OCI-LY1 (cell line): ENCODE results near the gene GPATCH3.
"Not testable (repeated sequence)": the region's sequence is repeated elsewhere in the genome, so short reads cannot be mapped to it uniquely, and the experiment has no call there.

Experiments
- H2AFZ ChIP-seq: fragments of 200-600 bp; sonication (generic), shearing (Covaris generic); 2 replicates; pipeline ENCODE4 v1.6.0; 2014; ENCODE audit warnings: antibody characterized with exemption, mild to moderate bottlenecking, low read length
- H3F3A ChIP-seq: fragments of 200-600 bp; sonication (generic), shearing (Covaris generic); 2 replicates; pipeline ENCODE4 v1.6.0; 2014; ENCODE audit warnings: mild to moderate bottlenecking, antibody characterized with exemption, low read length, moderate library complexity; ENCODE audit not compliant: insufficient read depth
- H3K27ac ChIP-seq: fragments of 200-600 bp; sonication (generic); 2 replicates; pipeline ENCODE4 v1.5.1; 2014; ENCODE audit warnings: low read length, mixed run types, mild to moderate bottlenecking, low read depth; ENCODE audit not compliant: poor library complexity, severe bottlenecking
- H3K27me3 ChIP-seq: fragments of 200-600 bp; sonication (generic); 2 replicates; pipeline ENCODE4 v1.6.0; 2014; ENCODE audit warnings: antibody characterized with exemption, mild to moderate bottlenecking, low read length, moderate library complexity; ENCODE audit not compliant: insufficient read depth
- H3K36me3 ChIP-seq: fragments of 200-600 bp; sonication (generic); 2 replicates; pipeline ENCODE4 v1.6.1; 2014; ENCODE audit warnings: mild to moderate bottlenecking, antibody characterized with exemption, low read length, moderate library complexity, mixed read lengths; ENCODE audit not compliant: insufficient read depth
- H3K4me1 ChIP-seq: fragments of 200-600 bp; sonication (generic); 2 replicates; pipeline ENCODE4 v1.5.1; 2014; ENCODE audit warnings: mild to moderate bottlenecking, low read length, moderate library complexity; ENCODE audit not compliant: insufficient read depth, severe bottlenecking
- H3K4me2 ChIP-seq: fragments of 200-600 bp; sonication (generic), shearing (Covaris generic); 2 replicates; pipeline ENCODE4 v1.6.1; 2014; ENCODE audit warnings: low read length
- H3K4me3 ChIP-seq: fragments of 200-600 bp; sonication (generic); 2 replicates; pipeline ENCODE4 v1.5.1; 2014; ENCODE audit warnings: low read length, low read depth, mild to moderate bottlenecking, mixed read lengths; ENCODE audit not compliant: poor library complexity, severe bottlenecking
- H3K79me2 ChIP-seq: fragments of 200-600 bp; shearing (Covaris generic); 2 replicates; pipeline ENCODE4 v1.6.1; 2016; ENCODE audit warnings: mixed run types, low read length, mixed read lengths; ENCODE audit not compliant: insufficient read depth
- H3K9ac ChIP-seq: fragments of 200-600 bp; sonication (generic), shearing (Covaris generic); 2 replicates; pipeline ENCODE4 v1.6.1; 2014; ENCODE audit warnings: mild to moderate bottlenecking, low read length, mixed read lengths
- H3K9me2 ChIP-seq: fragments of 200-600 bp; sonication (generic), shearing (Covaris generic); 2 replicates; pipeline ENCODE4 v1.6.1; 2014; ENCODE audit warnings: low read depth, mild to moderate bottlenecking, low read length, mixed read lengths
- H3K9me3 ChIP-seq: fragments of 200-600 bp; shearing (Covaris generic); 2 replicates; pipeline ENCODE4 v1.6.1; 2014; ENCODE audit warnings: low read length, mixed read lengths
- H4K20me1 ChIP-seq: fragments of 200-600 bp; sonication (generic), shearing (Covaris generic); 2 replicates; pipeline ENCODE4 v1.6.0; 2016; ENCODE audit warnings: mild to moderate bottlenecking, low read length; ENCODE audit not compliant: insufficient read depth
- CTCF ChIP-seq: fragments of 200-600 bp; sonication (generic), shearing (Covaris generic); IDR thresholded peaks from 2 replicates; pipeline ENCODE4 v1.5.1; 2017; ENCODE audit warnings: mild to moderate bottlenecking, antibody characterized with exemption, low read length, moderate library complexity, mixed read lengths
- EZH2 ChIP-seq: fragments of 200-600 bp; sonication (generic), shearing (Covaris generic); IDR thresholded peaks from 2 replicates; pipeline ENCODE4 v1.8.0; 2017; ENCODE audit warnings: borderline replicate concordance, mixed run types, mild to moderate bottlenecking, antibody characterized with exemption, low read length, moderate library complexity, mixed read lengths

GPATCH3 gene

GRCh38 chr1:26888231-26888630, 12.0 kb downstream of the GPATCH3 start:
- TF ChIP-seq EZH2 (no peak), CTCF (no peak)
- H3K36me3 ChIP-seq, result peaks cover 64% of the 10 kb centered on the region
- H3K4me1 ChIP-seq, result peaks cover 18% of the 10 kb centered on the region
- H3K27ac ChIP-seq, result no peak overlapping the region
- H4K20me1 ChIP-seq, result no peaks in the 10 kb centered on the region
- H3K9me2 ChIP-seq, result no peaks in the 10 kb centered on the region
- no peaks in the 10 kb centered on the region for H3F3A ChIP-seq
- H3K79me2 ChIP-seq, result no peaks in the 10 kb centered on the region
- no peaks in the 10 kb centered on the region for H3K27me3 ChIP-seq
- H3K4me3 ChIP-seq, result no peak overlapping the region
- no peak overlapping the region for H3K9ac ChIP-seq
- no peaks in the 10 kb centered on the region for H3K9me3 ChIP-seq
- no peak overlapping the region for H2AFZ ChIP-seq
- H3K4me2 ChIP-seq, result no peak overlapping the region

GRCh38 chr1:26887125-26887524, 13.1 kb downstream of the GPATCH3 start:
- H3K9me2 ChIP-seq, result no peaks in the 10 kb centered on the region
- H2AFZ ChIP-seq, result no peak overlapping the region
- H3K9me3 ChIP-seq, result no peaks in the 10 kb centered on the region

DNA sequence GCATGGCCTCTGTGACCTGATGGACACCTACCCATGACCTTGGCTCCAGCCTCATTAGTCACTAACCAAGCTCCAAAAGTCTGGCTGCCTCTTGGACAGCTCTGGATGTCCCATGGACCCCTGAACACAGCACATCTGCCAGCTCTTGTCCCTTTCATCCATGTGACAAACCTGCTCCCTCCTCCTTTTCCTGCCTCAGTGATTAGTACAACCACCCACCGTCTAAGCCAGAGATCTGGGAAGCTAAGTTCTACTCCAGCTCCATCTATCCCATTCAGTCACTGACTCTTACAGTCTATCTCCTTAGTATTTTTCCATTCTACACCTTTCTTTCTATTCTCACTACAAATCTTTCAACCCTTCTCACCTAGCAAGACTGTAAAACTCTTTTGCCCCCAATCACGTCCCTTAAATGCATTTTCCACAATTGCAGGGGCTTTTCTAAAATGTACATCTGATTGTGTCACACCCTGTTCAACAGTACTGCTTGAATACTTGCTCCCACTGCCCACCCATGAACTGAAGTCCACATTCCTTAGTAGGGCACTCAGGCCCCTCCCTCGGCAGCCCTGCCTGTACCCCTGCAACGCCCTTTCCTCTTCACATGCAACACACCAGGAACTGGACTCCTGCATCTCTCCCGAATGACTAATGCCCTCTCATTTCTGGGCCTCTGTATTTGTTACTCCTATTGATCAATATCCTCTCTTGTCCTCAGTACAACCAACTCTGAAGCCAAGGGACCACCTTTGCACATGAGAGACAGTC, 17.4 kb downstream of the GPATCH3 start:
- Histone ChIP-seq H2AFZ (no peak overlapping the region), H3K79me2 (no peaks in the 10 kb centered on the region), H3K27me3 (no peaks in the 10 kb centered on the region), H3K27ac (no peak overlapping the region), H3F3A (no peaks in the 10 kb centered on the region), H3K9me3 (no peaks in the 10 kb centered on the region), H3K4me3 (no peak overlapping the region), H3K9me2 (no peaks in the 10 kb centered on the region), H3K4me2 (no peak overlapping the region), H3K4me1 (peaks cover under 1% of the 10 kb centered on the region), H3K9ac (no peak overlapping the region), H3K36me3 (peaks cover 82% of the 10 kb centered on the region), H4K20me1 (no peaks in the 10 kb centered on the region)
- no peak for TF ChIP-seq EZH2

More at GRCh38 chr1:26887125-26887524, 13.1 kb downstream of the GPATCH3 start:
- Histone ChIP-seq H3K27me3 (no peaks in the 10 kb centered on the region), H3K4me1 (peaks cover 18% of the 10 kb centered on the region), H3K4me2 (no peak overlapping the region), H3K79me2 (no peaks in the 10 kb centered on the region), H3K36me3 (peaks cover 65% of the 10 kb centered on the region), H4K20me1 (no peaks in the 10 kb centered on the region), H3K4me3 (no peak overlapping the region), H3K27ac (no peak overlapping the region), H3F3A (no peaks in the 10 kb centered on the region), H3K9ac (no peak overlapping the region)
- TF ChIP-seq CTCF (peak; percentile 45; the same call in 1 of the 2 replicates), EZH2 (no peak)

GRCh38 chr1:26881611-26882010, 18.7 kb downstream of the GPATCH3 start:
- not testable (repeated sequence) for H3K9me2 ChIP-seq, H3K9me3 ChIP-seq, H3K79me2 ChIP-seq, H3K27me3 ChIP-seq, H3K27ac ChIP-seq, H2AFZ ChIP-seq, H3K4me3 ChIP-seq, H3K4me1 ChIP-seq, H3F3A ChIP-seq, H3K4me2 ChIP-seq, H3K9ac ChIP-seq, H4K20me1 ChIP-seq
- peaks cover 86% of the 10 kb centered on the region for H3K36me3 ChIP-seq
